Trophoblast cell (in vitro differentiated cells and primary cell): Measurements from ENCODE around the gene DRC7.

Experiments
- DNase-seq, 2 donors: peaks; one replicate each; pipeline ENCODE4 v3.0.0-alpha.2; 2016
- H2AFZ ChIP-seq: 2 replicates; pipeline ENCODE4 v1.6.1; 2013; ENCODE audit warnings: low read length, moderate library complexity, mild to moderate bottlenecking; ENCODE audit not compliant: insufficient read depth, poor library complexity
- H2AK5ac ChIP-seq: 2 replicates; pipeline ENCODE4 v1.6.1; 2013; ENCODE audit warnings: mild to moderate bottlenecking, low read length
- H2BK120ac ChIP-seq: 2 replicates; pipeline ENCODE4 v1.6.1; 2013; ENCODE audit warnings: low read length, mild to moderate bottlenecking, moderate library complexity; ENCODE audit not compliant: insufficient read depth, poor library complexity
- H2BK12ac ChIP-seq: 2 replicates; pipeline ENCODE4 v1.6.1; 2013; ENCODE audit warnings: mild to moderate bottlenecking, low read length, moderate library complexity
- H2BK5ac ChIP-seq: 2 replicates; pipeline ENCODE4 v1.6.1; 2013; ENCODE audit warnings: low read length, low read depth, moderate library complexity, mild to moderate bottlenecking; ENCODE audit not compliant: poor library complexity
- H3K14ac ChIP-seq: 2 replicates; pipeline ENCODE4 v1.6.1; 2013; ENCODE audit warnings: mild to moderate bottlenecking, low read length
- H3K18ac ChIP-seq: 2 replicates; pipeline ENCODE4 v1.6.1; 2013; ENCODE audit warnings: mild to moderate bottlenecking, low read length
- H3K23ac ChIP-seq: 2 replicates; pipeline ENCODE4 v1.6.1; 2013; ENCODE audit warnings: low read length
- H3K27ac ChIP-seq: 2 replicates; pipeline ENCODE4 v1.5.1; 2013; ENCODE audit warnings: low read depth, mild to moderate bottlenecking, inconsistent platforms, low read length, moderate library complexity
- H3K27me3 ChIP-seq: 2 replicates; pipeline ENCODE4 v1.6.1; 2013; ENCODE audit warnings: inconsistent platforms, mild to moderate bottlenecking, low read length, moderate library complexity; ENCODE audit not compliant: insufficient read depth
- H3K36me3 ChIP-seq, 2 experiments: 1 replicate in 1 of 2; 2 replicates in 1 of 2; pipeline ENCODE4 v1.6.1; 2013; ENCODE audit warnings: low read length in 2 of 2, mild to moderate bottlenecking in 2 of 2, moderate library complexity in 1 of 2; ENCODE audit not compliant: insufficient read depth in 2 of 2, control insufficient read depth in 1 of 2
- H3K4ac ChIP-seq: 2 replicates; pipeline ENCODE4 v1.6.1; 2013; ENCODE audit warnings: low read depth, mild to moderate bottlenecking, low read length, moderate library complexity
- H3K4me1 ChIP-seq, 2 experiments: 1 replicate in 1 of 2; 2 replicates in 1 of 2; pipeline ENCODE4 v1.6.1; 2013; ENCODE audit warnings: low read length in 2 of 2, mild to moderate bottlenecking in 2 of 2, moderate library complexity in 1 of 2; ENCODE audit not compliant: insufficient read depth in 2 of 2, control insufficient read depth in 1 of 2
- H3K4me2 ChIP-seq: 2 replicates; pipeline ENCODE4 v1.6.1; 2013; ENCODE audit warnings: inconsistent platforms, mild to moderate bottlenecking, low read length, moderate library complexity
- H3K4me3 ChIP-seq: 2 replicates; pipeline ENCODE4 v1.5.1; 2013; ENCODE audit warnings: mild to moderate bottlenecking, low read depth, low read length, inconsistent platforms
- H3K79me1 ChIP-seq: one replicate; pipeline ENCODE4 v1.6.1; 2013; ENCODE audit warnings: low read length
- H3K79me2 ChIP-seq: 2 replicates; pipeline ENCODE4 v1.6.1; 2013; ENCODE audit warnings: low read length, mild to moderate bottlenecking; ENCODE audit not compliant: control insufficient read depth, insufficient read depth, poor library complexity
- H3K9ac ChIP-seq: 2 replicates; pipeline ENCODE4 v1.6.1; 2013; ENCODE audit warnings: mild to moderate bottlenecking, low read length
- H3K9me3 ChIP-seq: 2 replicates; pipeline ENCODE4 v1.6.1; 2013; ENCODE audit warnings: low read depth, mild to moderate bottlenecking, control low read depth, inconsistent platforms, low read length; ENCODE audit not compliant: insufficient read depth
- H4K12ac ChIP-seq: 2 replicates; pipeline ENCODE4 v1.6.1; 2013; ENCODE audit warnings: low read depth, mild to moderate bottlenecking, low read length, moderate library complexity
- H4K8ac ChIP-seq: 2 replicates; pipeline ENCODE4 v1.6.1; 2013; ENCODE audit warnings: low read depth, mild to moderate bottlenecking, low read length, moderate library complexity
- H4K91ac ChIP-seq: one replicate; pipeline ENCODE4 v1.6.1; 2013; ENCODE audit warnings: low read depth, mild to moderate bottlenecking, low read length, moderate library complexity
- WGBS: extraction: QIAGEN DNeasy Blood & Tissue Kit; methylation state at CpG from one replicate; pipeline ENCODE4 v1.1.7; 2013; ENCODE audit warnings: missing lambda C conversion rate; ENCODE audit not compliant: insufficient read length, insufficient coverage; ENCODE audit errors: extremely low coverage; 5-methylcytosine and 5-hydroxymethylcytosine counted together

DRC7 gene

GRCh38 chr16:57704905-57705852 lies 10.6 kb downstream of the DRC7 start:
- no peak overlapping the region for H3K4me3 ChIP-seq
- H2AK5ac ChIP-seq: no peak overlapping the region
- H3K14ac ChIP-seq: no peak overlapping the region
- H4K12ac ChIP-seq: no peak overlapping the region
- no peak overlapping the region for H4K8ac ChIP-seq
- H3K18ac ChIP-seq: no peak overlapping the region
- H3K4me2 ChIP-seq: no peak overlapping the region
- no peak overlapping the region for H2BK12ac ChIP-seq
- H3K9me3 ChIP-seq: peaks cover 9% of the 10 kb centered on the region
- no peak overlapping the region for H3K9ac ChIP-seq
- DNase-seq: no peak
- H3K79me2 ChIP-seq: no peaks in the 10 kb centered on the region
- H3K4me1 ChIP-seq: peaks cover 10 to 14% of the 10 kb centered on the region in 2 experiments
- H3K36me3 ChIP-seq: no peaks in the 10 kb centered on the region
- no peak overlapping the region for H3K4ac ChIP-seq
- H3K79me1 ChIP-seq: no peaks in the 10 kb centered on the region
- H2BK120ac ChIP-seq: no peak overlapping the region
- 100% methylated on average over 1 of the region's 4 CpGs for WGBS
- H3K27ac ChIP-seq: no peak overlapping the region
- no peak overlapping the region for H2BK5ac ChIP-seq
- H4K91ac ChIP-seq: no peak overlapping the region
- no peaks in the 10 kb centered on the region for H3K27me3 ChIP-seq
- H2AFZ ChIP-seq: no peak overlapping the region
- no peak overlapping the region for H3K23ac ChIP-seq

GRCh38 chr16:57706717-57707116 lies 12.1 kb downstream of the DRC7 start:
- Histone ChIP-seq H3K79me2 (no peaks in the 10 kb centered on the region), H3K27me3 (no peaks in the 10 kb centered on the region), H3K9ac (no peak overlapping the region), H3K79me1 (no peaks in the 10 kb centered on the region), H3K36me3 (no peaks in the 10 kb centered on the region), H2BK12ac (no peak overlapping the region), H3K4me2 (no peak overlapping the region), H3K27ac (no peak overlapping the region), H3K23ac (no peak overlapping the region), H3K9me3 (peaks cover 9% of the 10 kb centered on the region), H3K18ac (no peak overlapping the region), H2BK5ac (no peak overlapping the region), H2BK120ac (no peak overlapping the region), H3K4me3 (no peak overlapping the region), H4K8ac (no peak overlapping the region), H3K14ac (no peak overlapping the region), H3K4me1 (peaks cover 3 to 4% of the 10 kb centered on the region in 2 experiments), H3K4ac (no peak overlapping the region), H2AFZ (no peak overlapping the region), H2AK5ac (no peak overlapping the region), H4K91ac (no peak overlapping the region), H4K12ac (no peak overlapping the region)
- no peak for DNase-seq
- WGBS: 91% methylated on average over 1 of the region's 1 CpG

- Histone ChIP-seq H3K79me2 (no peaks in the 10 kb centered on the region), H3K4me3 (no peak overlapping the region), H3K14ac (no peak overlapping the region), H3K4me2 (no peak overlapping the region), H3K9ac (no peak overlapping the region), H4K12ac (no peak overlapping the region), H3K4me1 (no peaks in the 10 kb centered on the region), H3K9me3 (peaks cover 9% of the 10 kb centered on the region), H3K4ac (no peak overlapping the region), H3K27ac (no peak overlapping the region), H4K8ac (no peak overlapping the region), H3K27me3 (no peaks in the 10 kb centered on the region), H2BK12ac (no peak overlapping the region), H3K23ac (no peak overlapping the region), H3K18ac (no peak overlapping the region), H2AK5ac (no peak overlapping the region), H2AFZ (no peak overlapping the region), H2BK120ac (no peak overlapping the region), H2BK5ac (no peak overlapping the region), H3K79me1 (no peaks in the 10 kb centered on the region), H3K36me3 (no peaks in the 10 kb centered on the region), H4K91ac (no peak overlapping the region)
- no peak for DNase-seq
- no CpG with 5 or more reads among the region's 11 CpGs for WGBS
These were observed 12.7 kb downstream of the DRC7 start for GRCh38 chr16:57707331-57707730.

- no CpG with 5 or more reads among the region's 3 CpGs for WGBS
- no peaks in the 10 kb centered on the region for H3K79me2 ChIP-seq
- H3K79me1 ChIP-seq: no peaks in the 10 kb centered on the region
- H3K4me2 ChIP-seq: no peak overlapping the region
- H3K18ac ChIP-seq: no peak overlapping the region
- no peak for DNase-seq
- no peak overlapping the region for H2BK120ac ChIP-seq
- no peak overlapping the region for H3K14ac ChIP-seq
- no peak overlapping the region for H3K4me3 ChIP-seq
- H3K27me3 ChIP-seq: no peaks in the 10 kb centered on the region
- H3K23ac ChIP-seq: no peak overlapping the region
- no peaks in the 10 kb centered on the region for H3K36me3 ChIP-seq
- no peak overlapping the region for H2AFZ ChIP-seq
- H3K9me3 ChIP-seq: peaks cover 9% of the 10 kb centered on the region
- no peak overlapping the region for H4K8ac ChIP-seq
- H4K12ac ChIP-seq: no peak overlapping the region
- H3K4me1 ChIP-seq: no peaks in the 10 kb centered on the region
- no peak overlapping the region for H2BK12ac ChIP-seq
- H3K9ac ChIP-seq: no peak overlapping the region
- H4K91ac ChIP-seq: no peak overlapping the region
- H2BK5ac ChIP-seq: no peak overlapping the region
- no peak overlapping the region for H3K27ac ChIP-seq
- H3K4ac ChIP-seq: no peak overlapping the region
- no peak overlapping the region for H2AK5ac ChIP-seq
These were observed 13.6 kb downstream of the DRC7 start for GRCh38 chr16:57708168-57708567.
